Motor neuron (in vitro differentiated cells): Measurements from ENCODE around the gene VAPA. TPM values are rescaled to one million over a fixed set of nuclear protein-coding genes. Genes with fewer than 3 reads are reported as not detected.

Source experiments
- ATAC-seq, 8 experiments: fragments of 200-7000 bp; cut with Tn5 transposase; replicated peaks in 6 of 8; 2 replicates each; pipeline ENCODE4 v1.8.0; 2021; ENCODE audit warnings: mild to moderate bottlenecking in 8 of 8, moderate library complexity in 8 of 8
- H3K27ac ChIP-seq, 2 donors: fragments of 250-450 bp; sonication (Bioruptor Pico); 2 replicates each; pipeline ENCODE4 v1.9.0; 2021; ENCODE audit warnings: antibody characterized with exemption in 2 of 2, mild to moderate bottlenecking in 2 of 2, moderate library complexity in 1 of 2
- H3K4me1 ChIP-seq, 2 donors: fragments of 250-450 bp; sonication (Bioruptor Pico); replicated peaks in 1 of 2; 2 replicates each; pipeline ENCODE4 v1.6.1; 2021; ENCODE audit warnings: antibody characterized with exemption in 2 of 2, mild to moderate bottlenecking in 2 of 2, moderate library complexity in 1 of 2
- H3K4me3 ChIP-seq, 5 donors: fragments of 250-450 bp; sonication (Bioruptor Pico); 2 replicates each; pipeline ENCODE4 v1.9.0; 2021; ENCODE audit warnings: antibody characterized with exemption in 5 of 5, mild to moderate bottlenecking in 5 of 5, moderate library complexity in 4 of 5
- WGBS, 10 experiments: fragments of 450-650 bp; shearing (Covaris generic); methylation state at CpG; one replicate each; pipeline ENCODE4 v1.0.0; 2022; 5-methylcytosine and 5-hydroxymethylcytosine counted together
- in situ Hi-C, 9 experiments: fragments of 400-800 bp; cut with MboI; loops; one replicate each; pipeline ENCODE4 v1.15.0; 2021; ENCODE audit warnings: low sequenced_read_pairs in 9 of 9, low pct_unique_long_range_greater_than_20kb in 2 of 9; ENCODE audit not compliant: unreplicated experiment in 9 of 9
- total RNA-seq, 8 experiments: library from RNA; unstranded; fragments of 300-600 nt; gene quantifications; 2 replicates each; pipeline versions ENCODE4 v1.2.3 to v1.2.4, GENCODE V29; 2022

VAPA gene
- total RNA-seq, 8 experiments from 2014 or later = 81.6 to 188 (median 123) TPM

GRCh38 chr18:9925369-9925768 is 11.6 kb downstream of the VAPA start:
- 40 to 100% (median 85%) methylated on average over 1 of the region's 1 CpG; no CpG with 5 or more reads in 2 of the 10 experiments for WGBS, 10 experiments
- H3K27ac ChIP-seq = no peak overlapping the region
- ATAC-seq = peak in 2 of 8 experiments; percentile 39 to 55
- H3K4me1 ChIP-seq = peaks cover 6 to 7% of the 10 kb centered on the region in 2 donors
- in situ Hi-C loops = loop anchor here in 1 of 9 experiments (25.0 kb wide), 1 partner anchor 213 kb away; the partner anchor contains the start of gene RAB31
- no peak overlapping the region for H3K4me3 ChIP-seq

- in situ Hi-C loops = loop anchor here in 1 of 9 experiments (25.0 kb wide), 1 partner anchor 213 kb away; the partner anchor contains the start of gene RAB31
- WGBS, 10 experiments = 80 to 100% (median 97%) methylated on average over 2 to 4 of the region's 4 CpGs; no CpG with 5 or more reads in 2 of the 10 experiments
- peaks cover 6 to 7% of the 10 kb centered on the region in 2 donors for H3K4me1 ChIP-seq
- ATAC-seq = no peak
- H3K4me3 ChIP-seq = no peak overlapping the region
- no peak overlapping the region for H3K27ac ChIP-seq
These were observed 12.0 kb downstream of the VAPA start for GRCh38 chr18:9925795-9926194.

GRCh38 chr18:9926223-9926894 is 12.5 kb downstream of the VAPA start:
- Histone ChIP-seq H3K4me1 (peaks cover 6 to 7% of the 10 kb centered on the region in 2 donors), H3K27ac (no peak overlapping the region), H3K4me3 (no peak overlapping the region)
- no peak for ATAC-seq
- WGBS, 10 experiments = 29 to 100% (median 87%) methylated on average over 1 to 2 of the region's 2 CpGs; no CpG with 5 or more reads in 4 of the 10 experiments
- in situ Hi-C loops = loop anchor here in 1 of 9 experiments (25.0 kb wide), 1 partner anchor 214 kb away; the partner anchor contains the start of gene RAB31

- WGBS, 10 experiments = 45 to 100% (median 80%) methylated on average over 1 of the region's 1 CpG; no CpG with 5 or more reads in 3 of the 10 experiments
- in situ Hi-C loops = loop anchor here in 1 of 9 experiments (25.0 kb wide), 1 partner anchor 215 kb away; the partner anchor contains the start of gene RAB31
- no peak for ATAC-seq
These were observed 13.2 kb downstream of the VAPA start for GRCh38 chr18:9926977-9927376.

GRCh38 chr18:9927392-9928063 is 13.7 kb downstream of the VAPA start:
- peaks cover 6 to 11% of the 10 kb centered on the region in 2 donors for H3K4me1 ChIP-seq
- H3K4me3 ChIP-seq = no peak overlapping the region
- no peak overlapping the region for H3K27ac ChIP-seq
- ATAC-seq = no peak
- in situ Hi-C loops = loop anchor here in 1 of 9 experiments (25.0 kb wide), 1 partner anchor 215 kb away; the partner anchor contains the start of gene RAB31
- WGBS, 10 experiments = 45 to 100% (median 87%) methylated on average over 1 to 2 of the region's 2 CpGs

More at GRCh38 chr18:9926977-9927376, 13.2 kb downstream of the VAPA start:
- Histone ChIP-seq H3K27ac (no peak overlapping the region), H3K4me1 (peaks cover 6 to 11% of the 10 kb centered on the region in 2 donors), H3K4me3 (no peak overlapping the region)

GRCh38 chr18:9928646-9929259 is 14.9 kb downstream of the VAPA start:
- in situ Hi-C loops = loop anchor here in 1 of 9 experiments (25.0 kb wide), 1 partner anchor 216 kb away; the partner anchor contains the start of gene RAB31
- WGBS, 10 experiments = 72 to 100% (median 91%) methylated on average over 1 to 5 of the region's 5 CpGs
- no peak overlapping the region for H3K4me3 ChIP-seq
- H3K4me1 ChIP-seq = peaks cover 6 to 8% of the 10 kb centered on the region in 2 donors
- no peak overlapping the region for H3K27ac ChIP-seq
- no peak for ATAC-seq

- in situ Hi-C loops = loop anchor here in 1 of 9 experiments (25.0 kb wide), 1 partner anchor 218 kb away; the partner anchor contains the start of gene RAB31
- peaks cover 6 to 7% of the 10 kb centered on the region in 2 donors for H3K4me1 ChIP-seq
- H3K4me3 ChIP-seq = no peak overlapping the region
- 67 to 100% (median 95%) methylated on average over 2 to 3 of the region's 3 CpGs for WGBS, 10 experiments
- no peak overlapping the region for H3K27ac ChIP-seq
- no peak for ATAC-seq
These were observed 16.6 kb downstream of the VAPA start for GRCh38 chr18:9930299-9930884.

GRCh38 chr18:9931146-9931545 is 17.3 kb downstream of the VAPA start:
- H3K4me1 ChIP-seq = peaks cover 3 to 4% of the 10 kb centered on the region in 2 donors
- WGBS, 10 experiments = 0 to 100% (median 73%) methylated on average over 1 of the region's 1 CpG; no CpG with 5 or more reads in 3 of the 10 experiments
- no peak for ATAC-seq

GRCh38 chr18:9931678-9932077 is 17.9 kb downstream of the VAPA start:
- in situ Hi-C loops = loop anchor here in 1 of 9 experiments (25.0 kb wide), 1 partner anchor 219 kb away; the partner anchor contains the start of gene RAB31

More at GRCh38 chr18:9931146-9931545, 17.3 kb downstream of the VAPA start:
- Histone ChIP-seq H3K27ac (no peak overlapping the region), H3K4me3 (no peak overlapping the region)
- in situ Hi-C loops = loop anchor here in 1 of 9 experiments (25.0 kb wide), 1 partner anchor 219 kb away; the partner anchor contains the start of gene RAB31

GRCh38 chr18:9933865-9934264 is 20.0 kb downstream of the VAPA start:
- Histone ChIP-seq H3K27ac (no peak overlapping the region), H3K4me3 (no peak overlapping the region), H3K4me1 (peaks cover 0 to 4% of the 10 kb centered on the region in 2 donors)
- WGBS, 10 experiments = 78 to 100% (median 93%) methylated on average over 1 to 3 of the region's 3 CpGs; no CpG with 5 or more reads in 2 of the 10 experiments
- in situ Hi-C loops = loop anchor here in 1 of 9 experiments (25.0 kb wide), 1 partner anchor 222 kb away; the partner anchor contains the start of gene RAB31
- no peak for ATAC-seq

More at GRCh38 chr18:9931678-9932077, 17.9 kb downstream of the VAPA start:
- no peak for ATAC-seq
- Histone ChIP-seq H3K27ac (no peak overlapping the region), H3K4me1 (peaks cover 0 to 4% of the 10 kb centered on the region in 2 donors), H3K4me3 (no peak overlapping the region)
- 46 to 100% (median 90%) methylated on average over 2 to 5 of the region's 5 CpGs for WGBS, 10 experiments

GRCh38 chr18:9934274-9934673 is 20.5 kb downstream of the VAPA start:
- Histone ChIP-seq H3K4me1 (peaks cover 0 to 4% of the 10 kb centered on the region in 2 donors), H3K4me3 (no peak overlapping the region), H3K27ac (no peak overlapping the region)
- 85 to 100% (median 97%) methylated on average over 1 to 3 of the region's 3 CpGs; no CpG with 5 or more reads in 1 of the 10 experiments for WGBS, 10 experiments
- no peak for ATAC-seq
- in situ Hi-C loops = loop anchor here in 1 of 9 experiments (25.0 kb wide), 1 partner anchor 222 kb away; the partner anchor contains the start of gene RAB31

GRCh38 chr18:9941103-9941502 is 27.3 kb downstream of the VAPA start:
- Histone ChIP-seq H3K4me1 (no peaks in the 10 kb centered on the region), H3K4me3 (no peak overlapping the region), H3K27ac (no peak overlapping the region)
- no peak for ATAC-seq
- in situ Hi-C loops = loop anchor here in 1 of 9 experiments (25.0 kb wide), 1 partner anchor 229 kb away; the partner anchor contains the start of gene RAB31
